ENCODE data around the gene CSTB.

CSTB gene

GRCh38 chr21:43749651-43750262, 26.4 kb downstream of the CSTB start:
- TF ChIP-seq CTCF (IDR thresholded peaks at IDR 0.05; ENCODE audit: low read depth, low read length), result no peak
- DNase-seq (ENCODE audit: extremely low read depth, low read depth), result no peak

GRCh38 chr21:43748622-43749021, 27.5 kb downstream of the CSTB start:
- no peak for DNase-seq (ENCODE audit: extremely low read depth, low read depth)
- no peak for TF ChIP-seq CTCF (IDR thresholded peaks at IDR 0.05; ENCODE audit: low read depth, low read length)

- no peak for DNase-seq (ENCODE audit: extremely low read depth, low read depth)
- no peak for TF ChIP-seq CTCF (IDR thresholded peaks at IDR 0.05; ENCODE audit: low read depth, low read length)
These were observed 30.2 kb downstream of the CSTB start for GRCh38 chr21:43745772-43746517.

GRCh38 chr21:43744725-43745124, 31.4 kb downstream of the CSTB start:
- no peak for TF ChIP-seq CTCF (IDR thresholded peaks at IDR 0.05; ENCODE audit: low read depth, low read length)

GRCh38 chr21:43743947-43744346, 32.2 kb downstream of the CSTB start:
- DNase-seq (ENCODE audit: extremely low read depth, low read depth), result no peak
- TF ChIP-seq CTCF (IDR thresholded peaks at IDR 0.05; ENCODE audit: low read depth, low read length), result no peak

More at GRCh38 chr21:43744725-43745124, 31.4 kb downstream of the CSTB start:
- no peak for DNase-seq (ENCODE audit: extremely low read depth, low read depth)

GRCh38 chr21:43741423-43742096, 34.5 kb downstream of the CSTB start:
- no peak for TF ChIP-seq CTCF (IDR thresholded peaks at IDR 0.05; ENCODE audit: low read depth, low read length)

More at GRCh38 chr21:43741423-43742096, 34.5 kb downstream of the CSTB start:
- no peak for DNase-seq (ENCODE audit: extremely low read depth, low read depth)
